Heart left ventricle (tissue), 16 donors: ENCODE data around the gene EEF2K. TPM values are rescaled to one million over a fixed set of nuclear protein-coding genes. Genes with fewer than 3 reads are reported as not detected.

Experiments
- ATAC-seq, 4 donors: fragments of 200-7000 bp; cut with Tn5 transposase; one replicate each; pipeline ENCODE4 v1.9.1; 2020 to 2022; ENCODE audit warnings: moderate library complexity in 4 of 4, mild to moderate bottlenecking in 3 of 4, moderate number of reproducible peaks in 1 of 4
- DNase-seq, 5 donors: peaks; one replicate each; pipeline ENCODE4 v3.0.0-alpha.2; 2020
- H3K27ac ChIP-seq, 12 donors: fragments of 200-600 bp; sonication (generic) in 4 of 12; one replicate each; pipeline versions ENCODE4 v1.5.0 to v1.8.0; 2016 to 2022; ENCODE audit warnings: mild to moderate bottlenecking in 2 of 12
- H3K27me3 ChIP-seq, 9 donors: fragments of 200-600 bp; sonication (generic) in 2 of 9; one replicate each; pipeline versions ENCODE4 v1.5.1 to v1.8.0; 2016 to 2022; ENCODE audit warnings: mild to moderate bottlenecking in 3 of 9
- H3K36me3 ChIP-seq, 9 donors: fragments of 200-600 bp; sonication (generic) in 2 of 9; one replicate each; pipeline versions ENCODE4 v1.5.0 to v1.8.0; 2018 to 2022; ENCODE audit warnings: mild to moderate bottlenecking in 2 of 9
- H3K4me1 ChIP-seq, 12 donors: fragments of 200-600 bp; sonication (generic) in 4 of 12; one replicate each; pipeline versions ENCODE4 v1.5.0 to v1.8.0; 2016 to 2022; ENCODE audit warnings: mild to moderate bottlenecking in 3 of 12
- H3K4me3 ChIP-seq, 12 donors: fragments of 200-600 bp; sonication (generic) in 4 of 12; one replicate each; pipeline versions ENCODE4 v1.5.0 to v1.8.0; 2017 to 2022; ENCODE audit warnings: mild to moderate bottlenecking in 9 of 12, moderate library complexity in 4 of 12
- H3K9me3 ChIP-seq, 12 donors: fragments of 200-600 bp; sonication (generic) in 4 of 12; one replicate each; pipeline versions ENCODE4 v1.5.0 to v1.8.0; 2016 to 2022; ENCODE audit warnings: mild to moderate bottlenecking in 1 of 12
- CTCF ChIP-seq, 12 donors: fragments of 200-600 bp; sonication (generic) in 4 of 12; IDR thresholded peaks; one replicate each; pipeline versions ENCODE4 v1.5.0 to v1.8.0; 2018 to 2022; ENCODE audit warnings: antibody characterized with exemption in 12 of 12, mild to moderate bottlenecking in 5 of 12
- POLR2A ChIP-seq, 2 donors: fragments of 450-650 bp; IDR thresholded peaks; one replicate each; pipeline ENCODE4 v1.6.1; 2017; ENCODE audit warnings: antibody characterized with exemption in 2 of 2, mild to moderate bottlenecking in 2 of 2, moderate library complexity in 2 of 2
- WGBS, 4 donors: extraction: QIAGEN DNeasy Blood & Tissue Kit in 2 of 4; methylation state at CpG; one replicate each; pipeline versions ENCODE4 v1.1.5 to v1.1.7; 2013 to 2018; 5-methylcytosine and 5-hydroxymethylcytosine counted together
- intact Hi-C, 10 donors: fragments of 100-400 bp; cut with DNase I; formaldehyde crosslinking; loops; one replicate each; pipeline versions ENCODE4 v1.11.1 to v1.14.2; 2022
- polyA plus RNA-seq, 2 donors: library from polyadenylated mRNA; stranded (reverse); fragments of 200-250 nt; gene quantifications; one replicate each; pipeline ENCODE4 v1.2.3, GENCODE V29; 2013
- total RNA-seq, 9 donors: library from RNA; depleted of rRNA in 2 of 9; stranded (reverse); fragments of >200 nt in 2 of 9; fragmentation: NEBNext Ultra II Directional in 3 of 9; extraction: Animal tissue kit (Norgen Biotek cat#: 25700) in 3 of 9; gene quantifications; one replicate each; pipeline versions ENCODE4 v1.1.0 to v1.2.4, GENCODE V29; 2016 to 2023
- donor health status: ischemic (EF 13 %, LVEDD 7.1; RV severe dilation, severe dysfunction).
- donor health status: healthy with polysubstance abuse.
- donor health status: DM: no; HTN: yes; CAD: no.
- donor health status: DM: no; HTN: no; CAD: no.
- donor health status: ischemic (EF 25% LVEDD 6.9; RV normal size, moderate dysfunction).
- donor health status: ischemic (EF 25% LVEDD 5.7; RV mildly dilated, moderate dysfunction).
- donor health status: healthy.
- donor health status: DM: yes; HTN: yes; CAD: no.
- donor health status: ischemic (EF 35%, LVEDD 5.7; RV mildly dilated, moderate dysfunction).
- donor health status: nonischemic (EF 11% LVEDD 7.7; RV severe dilation, severe dysfunction).
- donor health status: DM: yes; HTN: yes; CAD: no.
- donor health status: PGD.
- donor health status: ischemic (EF 29% LVEDD 5.4; RV normal size, mild dysfunction).
- donor health status: nonischemic (EF 23%, LVEDD 6.1; RV moderate dilation, normal function).

The EEF2K gene
- total and polyA plus RNA-seq, 11 donors: 8.3 to 33.6 (median 24.6) TPM

DNA sequence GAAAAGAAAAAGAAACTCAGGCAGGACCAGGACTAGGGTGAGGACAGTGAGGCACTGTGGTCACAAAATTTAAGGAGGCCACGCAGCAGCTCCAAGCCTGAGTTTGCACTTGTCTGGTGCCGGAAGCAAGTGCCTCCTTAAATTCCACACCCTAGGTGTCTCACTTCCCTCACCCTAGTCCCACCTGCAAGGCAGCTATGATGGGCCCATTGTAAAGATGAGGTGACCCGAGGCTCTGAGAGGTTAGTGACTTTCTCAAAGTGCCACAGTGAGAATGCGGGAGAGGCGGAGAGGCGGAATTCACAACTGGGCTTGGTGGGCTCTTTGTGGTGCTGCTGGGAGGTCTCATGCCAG is 21.5 kb upstream of the EEF2K start:
- Histone ChIP-seq H3K36me3 (no peaks in the 10 kb centered on the region), H3K4me3 (no peak overlapping the region), H3K4me1 (peaks cover 4 to 17% (median 12%) of the 10 kb centered on the region in 12 donors), H3K9me3 (no peaks in the 10 kb centered on the region), H3K27ac (no peak overlapping the region), H3K27me3 (no peaks in the 10 kb centered on the region)
- 87 to 95% (median 92%) methylated on average over 5 to 6 of the region's 6 CpGs for WGBS, 4 donors
- no peak for TF ChIP-seq POLR2A (IDR thresholded peaks at IDR 0.05)
- no peak for TF ChIP-seq CTCF (IDR thresholded peaks at IDR 0.05)
- ATAC-seq (no peak), DNase-seq (peak in 1 of 5 donors; percentile 13)
- intact Hi-C loops: loop anchor here in 3 of 10 donors (10.0 kb wide), 3 partner anchors 90 to 530 kb away; partner anchors contain the start of genes IGSF6 (in 1 of the 3) and VWA3A (in 1 of the 3)

DNA sequence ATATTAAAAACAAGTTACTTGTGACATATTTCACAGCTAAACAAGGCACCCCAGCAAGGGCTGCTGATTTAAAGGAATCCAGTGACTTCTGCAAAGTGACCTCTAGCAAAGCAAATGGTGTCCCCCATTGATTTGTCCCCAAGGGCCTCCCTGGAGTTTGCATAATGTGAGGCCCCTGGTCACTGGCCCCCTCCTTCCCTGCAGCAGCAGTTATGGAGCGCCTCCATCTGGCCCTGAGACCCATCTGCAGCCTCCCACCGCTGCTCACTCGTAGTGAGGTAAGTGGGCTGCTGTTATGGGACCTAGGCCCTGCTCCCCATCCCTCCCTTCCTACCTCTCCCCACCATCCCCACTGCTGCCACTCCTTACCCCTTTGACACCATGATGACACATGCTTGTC is 19.6 kb upstream of the EEF2K start:
- DNase-seq (no peak), ATAC-seq (no peak)
- Histone ChIP-seq H3K9me3 (no peaks in the 10 kb centered on the region), H3K27ac (no peak overlapping the region), H3K27me3 (no peaks in the 10 kb centered on the region), H3K36me3 (no peaks in the 10 kb centered on the region), H3K4me1 (peaks cover 4 to 23% (median 17%) of the 10 kb centered on the region in 12 donors), H3K4me3 (no peak overlapping the region)
- TF ChIP-seq POLR2A (IDR thresholded peaks at IDR 0.05) (no peak), CTCF (IDR thresholded peaks at IDR 0.05) (no peak)
- 69 to 82% (median 77%) methylated on average over 3 of the region's 3 CpGs for WGBS, 4 donors
- intact Hi-C loops: loop anchor here in 9 of 10 donors (1.0 to 10.0 kb wide), 11 partner anchors 89 to 532 kb away; partner anchors contain the start of genes PDZD9 (in 3 of the 9), UQCRC2 (in 3 of the 9), IGSF6 (in 1 of the 9) and VWA3A (in 1 of the 9)

GRCh38 chr16:22188267-22188594 is 17.8 kb upstream of the EEF2K start:
- 74 to 80% (median 76%) methylated on average over 2 of the region's 2 CpGs for WGBS, 4 donors

More at GRCh38 chr16:22188267-22188594, 17.8 kb upstream of the EEF2K start:
- Histone ChIP-seq H3K4me1 (peaks cover 4 to 41% (median 27%) of the 10 kb centered on the region in 12 donors), H3K27me3 (no peaks in the 10 kb centered on the region), H3K36me3 (no peaks in the 10 kb centered on the region), H3K27ac (peak overlapping the region in 4 of 12 donors; percentile 6 to 99 (median 94)), H3K4me3 (no peak overlapping the region), H3K9me3 (no peaks in the 10 kb centered on the region)
- no peak for TF ChIP-seq CTCF (IDR thresholded peaks at IDR 0.05)
- TF ChIP-seq POLR2A (IDR thresholded peaks at IDR 0.05): no peak
- intact Hi-C loops: loop anchor here (1.0 to 10.0 kb wide), 14 partner anchors 91 to 533 kb away; partner anchors contain the start of genes PDZD9 (in 6 of the 10), UQCRC2 (in 4 of the 10), IGSF6 (in 1 of the 10) and MOSMO (in 1 of the 10)
- no peak for ATAC-seq
- no peak for DNase-seq
